ENCODE measurements around the gene RPS4Y1. TPM values are rescaled to one million over a fixed set of nuclear protein-coding genes. Genes with fewer than 3 reads are reported as not detected.
"Not testable (repeated sequence)": the region's sequence is repeated elsewhere in the genome, so short reads cannot be mapped to it uniquely, and the experiment has no call there.

Gene RPS4Y1
- 100 to 1,000 TPM in 7 of 12 donors, 1 to 10 TPM in 4, not detected in 1; 1.3 to 702 (median 516) TPM for polyA plus RNA-seq (ENCODE audit: insufficient read length in 12 of 12)
- long read RNA-seq, donor 1, result 0 reads
- long read RNA-seq, donor 2, result 0 reads
- long read RNA-seq, donor 3, result 0 reads
- long read RNA-seq, donor 4, transcript RPS4Y1-201 (7 exons, 1,305 nt), result major isoform, 127 of 176 reads
- long read RNA-seq, donor 4, transcript RPS4Y1-203 (3 exons, 998 nt), result minor isoform, 14 of 176 reads
- long read RNA-seq, donor 4, partial matches to known transcripts, result 35 of 176 reads
- long read RNA-seq, donor 4, other reads (novel, unspliced or antisense), result 0 of 176 reads
- long read RNA-seq, donor 5, partial matches to known transcripts, result 0 of 2 reads
- long read RNA-seq, donor 5, other reads (novel, unspliced or antisense), result 0 of 2 reads
- long read RNA-seq, donor 6, transcript RPS4Y1-203 (3 exons, 998 nt), result minor isoform, 18 of 348 reads
- long read RNA-seq, donor 6, transcript RPS4Y1-201 (7 exons, 1,305 nt), result major isoform, 206 of 348 reads
- long read RNA-seq, donor 6, partial matches to known transcripts, result 124 of 348 reads
- long read RNA-seq, donor 6, other reads (novel, unspliced or antisense), result 0 of 348 reads
- long read RNA-seq, donor 7, transcript RPS4Y1-201 (7 exons, 1,305 nt), result major isoform, 164 of 230 reads
- long read RNA-seq, donor 7, transcript RPS4Y1-203 (3 exons, 998 nt), result minor isoform, 10 of 230 reads
- long read RNA-seq, donor 7, partial matches to known transcripts, result 56 of 230 reads
- long read RNA-seq, donor 7, other reads (novel, unspliced or antisense), result 0 of 230 reads
- long read RNA-seq, donor 8, result 0 reads
- long read RNA-seq, donor 9, transcript RPS4Y1-203 (3 exons, 998 nt), result minor isoform, 19 of 359 reads
- long read RNA-seq, donor 9, transcript RPS4Y1-201 (7 exons, 1,305 nt), result major isoform, 237 of 359 reads
- long read RNA-seq, donor 9, partial matches to known transcripts, result 102 of 359 reads
- long read RNA-seq, donor 9, other reads (novel, unspliced or antisense), result 0 of 359 reads
- long read RNA-seq, donor 10, partial matches to known transcripts, result 0 of 4 reads
- long read RNA-seq, donor 10, other reads (novel, unspliced or antisense), result 0 of 4 reads
- long read RNA-seq, donor 11, partial matches to known transcripts, result 0 of 1 reads
- long read RNA-seq, donor 11, other reads (novel, unspliced or antisense), result 0 of 1 reads

GRCh38 chrY:2841471-2841893, at the start of gene RPS4Y1:
TSS of gene RPS4Y1 (plus strand) at chrY:2841602. CDS start at chrY:2841625, 23 bp downstream.
- no peak for DNase-seq

- DNase-seq, result no peak
These were observed 44.4 kb upstream of the RPS4Y1 start for GRCh38 chrY:2796977-2797523.

- DNase-seq, result no peak
These were observed 43.4 kb upstream of the RPS4Y1 start for GRCh38 chrY:2797991-2798390.

GRCh38 chrY:2800246-2800645, 41.2 kb upstream of the RPS4Y1 start:
- DNase-seq, result no peak

- not testable (repeated sequence) for DNase-seq
These were observed 24.1 kb upstream of the RPS4Y1 start for GRCh38 chrY:2817146-2817896.

GRCh38 chrY:2824471-2824870, 16.9 kb upstream of the RPS4Y1 start:
- no peak for DNase-seq

- DNase-seq, result no peak
These were observed 12.9 kb upstream of the RPS4Y1 start for GRCh38 chrY:2828497-2828896.

- DNase-seq, result no peak
These were observed 6.2 kb upstream of the RPS4Y1 start for GRCh38 chrY:2835230-2835629.

GRCh38 chrY:2837078-2837477, 4.3 kb upstream of the RPS4Y1 start:
- DNase-seq, result no peak

- no peak for DNase-seq
These were observed 3.5 kb upstream of the RPS4Y1 start for GRCh38 chrY:2837932-2838331.

GRCh38 chrY:2846791-2847190, 5.4 kb downstream of the RPS4Y1 start:
- DNase-seq, result no peak

- DNase-seq, result no peak
These were observed 7.0 kb downstream of the RPS4Y1 start for GRCh38 chrY:2848384-2848783.

GRCh38 chrY:2849368-2849767, 8.0 kb downstream of the RPS4Y1 start:
- no peak for DNase-seq

- DNase-seq, result no peak
These were observed 12.9 kb downstream of the RPS4Y1 start for GRCh38 chrY:2854145-2854774.

- no peak for DNase-seq
These were observed 15.7 kb downstream of the RPS4Y1 start for GRCh38 chrY:2857068-2857467.

GRCh38 chrY:2857686-2858085, 16.3 kb downstream of the RPS4Y1 start:
- no peak for DNase-seq

- DNase-seq, result no peak
These were observed 18.4 kb downstream of the RPS4Y1 start for GRCh38 chrY:2859782-2860181.

- DNase-seq, result no peak
These were observed 19.1 kb downstream of the RPS4Y1 start for GRCh38 chrY:2860511-2860910.

GRCh38 chrY:2866581-2866980, 25.2 kb downstream of the RPS4Y1 start:
- DNase-seq, result no peak

- DNase-seq, result no peak
These were observed 26.1 kb downstream of the RPS4Y1 start for GRCh38 chrY:2867469-2867868.

Data from muscle of arm (tissue), 14 donors.